Umbilical cord (tissue), 2 donors: ENCODE measurements around the gene AARSD1. TPM values are rescaled to one million over a fixed set of nuclear protein-coding genes. Genes with fewer than 3 reads are reported as not detected.
"Not testable (repeated sequence)": the region's sequence is repeated elsewhere in the genome, so short reads cannot be mapped to it uniquely, and the experiment has no call there.

Experiments
- DNase-seq: peaks from one replicate; pipeline ENCODE4 v3.0.0-alpha.2; 2015; ENCODE audit warnings: low spot score
- total RNA-seq: library from RNA; depleted of rRNA; stranded (reverse); fragments of >200 nt; gene quantifications from one replicate; pipeline ENCODE4 v1.2.3, GENCODE V29; 2014; ENCODE audit warnings: low replicate concordance; ENCODE audit not compliant: insufficient read depth

Gene AARSD1, protein sequence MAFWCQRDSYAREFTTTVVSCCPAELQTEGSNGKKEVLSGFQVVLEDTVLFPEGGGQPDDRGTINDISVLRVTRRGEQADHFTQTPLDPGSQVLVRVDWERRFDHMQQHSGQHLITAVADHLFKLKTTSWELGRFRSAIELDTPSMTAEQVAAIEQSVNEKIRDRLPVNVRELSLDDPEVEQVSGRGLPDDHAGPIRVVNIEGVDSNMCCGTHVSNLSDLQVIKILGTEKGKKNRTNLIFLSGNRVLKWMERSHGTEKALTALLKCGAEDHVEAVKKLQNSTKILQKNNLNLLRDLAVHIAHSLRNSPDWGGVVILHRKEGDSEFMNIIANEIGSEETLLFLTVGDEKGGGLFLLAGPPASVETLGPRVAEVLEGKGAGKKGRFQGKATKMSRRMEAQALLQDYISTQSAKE
- total RNA-seq, result 38.3 TPM

DNA sequence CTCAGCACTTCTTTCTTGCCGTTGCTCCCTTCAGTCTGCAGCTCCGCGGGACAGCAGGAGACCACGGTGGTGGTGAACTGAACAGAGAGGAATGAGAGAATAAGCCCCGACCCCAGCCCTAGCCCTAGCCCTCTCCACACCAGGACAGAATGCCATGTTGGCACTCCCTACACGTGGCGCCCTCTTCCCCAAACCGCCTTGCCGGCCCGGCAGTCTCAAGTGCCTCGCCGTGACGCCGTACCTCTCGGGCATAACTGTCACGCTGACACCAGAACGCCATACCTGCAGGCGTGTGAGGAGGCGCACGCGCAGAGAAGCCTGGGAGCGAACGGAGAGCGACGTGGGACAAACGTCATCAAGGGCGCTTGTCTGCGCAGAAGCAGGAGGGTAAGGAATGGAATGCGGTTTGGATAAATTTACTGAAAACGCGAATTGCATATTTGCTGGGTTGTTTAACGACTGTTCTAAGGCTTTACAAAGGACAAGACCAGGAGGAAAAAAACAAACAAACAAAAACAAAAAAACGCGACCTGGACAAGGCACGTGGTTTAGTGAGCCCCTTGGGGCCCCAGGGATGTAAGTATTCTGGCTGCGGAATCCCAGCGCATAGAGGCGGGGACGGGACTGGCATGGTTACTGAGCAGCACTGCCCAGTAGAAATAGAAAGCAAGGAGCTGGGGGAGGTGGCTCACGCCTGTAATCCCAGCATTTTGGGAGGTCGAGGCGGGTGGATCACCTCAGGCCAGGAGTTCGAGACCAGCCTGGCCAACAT, at the start of gene AARSD1:
TSS of gene AARSD1 (minus strand) at position 294 of the 772 bp plus-strand sequence. CDS start at position 280, 14 bp downstream.
- DNase-seq, result peak; percentile 97

DNA sequence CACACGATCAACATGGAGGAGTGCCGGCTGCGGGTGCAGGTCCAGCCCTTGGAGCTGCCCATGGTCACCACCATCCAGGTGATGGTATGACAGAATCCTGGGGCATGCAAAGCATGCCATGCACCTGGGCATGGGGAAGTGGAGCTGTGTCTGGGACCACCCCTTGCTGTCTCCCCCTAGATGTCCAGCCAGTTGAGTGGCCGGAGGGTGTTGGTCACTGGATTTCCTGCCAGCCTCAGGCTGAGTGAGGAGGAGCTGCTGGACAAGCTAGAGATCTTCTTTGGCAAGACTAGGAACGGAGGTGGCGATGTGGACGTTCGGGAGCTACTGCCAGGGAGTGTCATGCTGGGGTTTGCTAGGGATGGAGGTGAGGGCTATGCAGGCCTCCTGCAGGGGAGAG, 49.0 kb upstream of the AARSD1 start:
- no peak for DNase-seq

- DNase-seq, result no peak
Observed at GRCh38 chr17:43011728-43012472, 47.6 kb upstream of the AARSD1 start.

DNA sequence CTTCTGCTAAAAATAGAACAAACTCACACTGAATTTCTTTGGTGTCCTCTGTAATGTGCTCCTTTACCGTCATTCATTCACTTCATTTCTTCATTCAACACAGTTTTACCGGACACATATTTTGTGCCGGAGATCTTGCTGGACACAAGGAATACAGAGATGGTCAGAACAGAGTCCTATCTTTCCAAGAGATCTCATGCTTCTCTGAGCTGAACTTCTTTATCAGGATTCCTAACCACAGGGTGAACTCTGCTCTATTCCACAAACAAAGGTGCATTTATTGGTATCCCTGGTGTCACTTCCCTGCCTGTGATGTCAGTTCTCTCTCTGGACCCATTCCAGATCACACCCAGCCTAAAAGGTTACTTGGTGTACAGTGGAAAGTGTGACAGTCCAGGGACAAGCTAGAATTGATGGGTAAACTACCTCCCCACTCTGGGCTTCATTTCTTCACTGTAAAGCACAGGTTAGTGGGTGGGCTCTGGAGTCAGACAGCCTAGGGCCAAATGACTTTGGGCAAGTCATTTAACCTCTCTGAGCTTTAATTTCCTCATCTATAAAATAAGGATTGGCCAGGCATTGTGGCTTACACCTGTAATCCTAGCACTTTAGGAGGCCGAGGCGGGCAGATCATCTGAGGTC, 46.5 kb upstream of the AARSD1 start:
- no peak for DNase-seq

- DNase-seq, result peak; percentile 87
Observed at GRCh38 chr17:43006639-43007551, 42.6 kb upstream of the AARSD1 start, which contains the start of gene IFI35. Gene IFI35, plus strand, starts transcription at chr17:43006784. Its CDS starts 164 bp downstream, at chr17:43006948.

DNA sequence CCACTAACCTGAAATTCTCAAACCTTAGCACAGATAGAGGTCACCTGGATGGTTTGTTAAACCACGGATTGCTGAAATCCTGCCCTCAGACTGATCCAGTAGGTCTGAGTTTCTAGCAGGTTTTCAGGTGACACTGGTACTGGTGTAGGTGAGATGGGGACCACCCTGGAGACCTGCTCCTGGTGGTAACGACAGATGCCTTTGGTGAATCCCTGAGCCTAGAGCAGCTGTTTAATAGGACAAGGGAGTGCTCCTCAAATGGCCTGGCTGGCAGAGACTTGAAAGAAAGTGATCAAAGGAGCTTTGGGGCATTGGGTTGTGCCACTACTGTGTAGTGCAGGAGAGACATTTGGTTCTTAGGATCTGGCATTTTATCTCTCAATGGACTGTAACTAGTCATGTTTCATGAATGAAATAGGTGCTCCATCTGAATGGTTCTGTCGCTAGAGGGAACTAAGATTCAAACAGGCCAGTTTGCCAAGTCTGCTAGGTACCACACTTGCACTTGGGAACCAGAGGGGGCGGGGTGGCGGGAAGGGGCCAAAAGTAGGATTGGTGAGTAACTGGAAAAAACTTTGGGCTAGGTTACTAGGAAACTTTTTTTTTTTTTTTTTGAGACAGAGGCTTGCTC, 39.4 kb upstream of the AARSD1 start:
- no peak for DNase-seq

- DNase-seq, result not testable (repeated sequence)
Observed at GRCh38 chr17:43000894-43001293, 36.6 kb upstream of the AARSD1 start.

- no peak for DNase-seq
Observed at GRCh38 chr17:42999003-42999525, 34.8 kb upstream of the AARSD1 start.

GRCh38 chr17:42997984-42998938, 34.0 kb upstream of the AARSD1 start, which contains the start of gene RPL27:
Gene RPL27, plus strand, starts transcription at chr17:42998419. Its CDS starts 332 bp downstream, at chr17:42998751.
- DNase-seq, result peak; percentile 100

DNA sequence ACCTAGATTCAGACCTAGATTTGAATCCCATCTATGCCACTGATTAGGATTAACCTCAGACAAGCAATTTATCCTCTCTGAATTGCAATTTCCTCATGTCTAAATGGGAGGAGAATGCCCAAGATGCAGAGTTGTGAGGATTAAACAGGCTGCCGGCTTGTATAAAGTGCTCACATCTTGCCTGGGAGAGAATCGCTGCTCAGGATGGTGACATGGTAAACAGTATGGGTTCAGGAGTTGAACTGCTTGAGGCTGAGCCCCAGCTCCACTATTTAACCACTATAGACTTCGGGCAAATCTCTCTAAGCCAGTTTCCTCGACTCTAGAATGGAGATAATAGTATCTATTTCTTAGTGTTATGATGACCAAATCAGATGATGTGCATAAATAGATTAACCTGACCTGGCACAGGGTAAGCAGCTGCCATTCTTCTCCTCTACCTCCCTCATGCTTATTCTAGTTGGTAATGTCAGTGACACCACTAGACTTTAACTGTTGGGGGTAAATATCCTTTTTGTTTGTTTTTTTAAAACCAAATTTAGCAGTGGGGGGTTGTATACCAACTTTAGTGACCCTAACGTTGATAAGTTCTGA, 33.2 kb upstream of the AARSD1 start:
- no peak for DNase-seq

- not testable (repeated sequence) for DNase-seq
Observed at GRCh38 chr17:42993913-42994312, 29.7 kb upstream of the AARSD1 start.

DNA sequence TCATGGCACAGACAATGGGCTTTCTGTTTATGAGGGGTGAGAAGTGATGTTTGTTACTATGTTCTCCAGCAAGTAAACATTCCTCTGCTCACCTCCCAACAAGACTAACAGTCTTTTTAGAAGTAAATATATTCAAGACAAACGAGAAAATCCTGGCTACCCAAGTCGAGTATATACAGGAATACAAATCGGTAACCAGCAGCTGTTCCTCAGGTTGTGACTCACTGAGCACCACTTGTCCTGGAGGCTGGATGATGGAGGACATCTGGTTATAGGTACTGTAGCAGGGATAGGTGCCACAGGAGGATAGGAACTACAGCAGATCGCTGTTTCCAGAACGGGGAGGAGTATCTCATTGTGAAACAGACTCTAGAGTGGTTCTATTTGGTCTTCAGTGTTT, 28.6 kb upstream of the AARSD1 start:
- DNase-seq, result no peak

GRCh38 chr17:42991471-42991870, 27.2 kb upstream of the AARSD1 start:
- DNase-seq, result no peak

GRCh38 chr17:42989726-42990652, 25.7 kb upstream of the AARSD1 start:
- no peak for DNase-seq

GRCh38 chr17:42989141-42989540, 24.9 kb upstream of the AARSD1 start:
- no peak for DNase-seq

- peak; percentile 28 for DNase-seq
Observed at GRCh38 chr17:42985225-42985624, 21.0 kb upstream of the AARSD1 start.

DNA sequence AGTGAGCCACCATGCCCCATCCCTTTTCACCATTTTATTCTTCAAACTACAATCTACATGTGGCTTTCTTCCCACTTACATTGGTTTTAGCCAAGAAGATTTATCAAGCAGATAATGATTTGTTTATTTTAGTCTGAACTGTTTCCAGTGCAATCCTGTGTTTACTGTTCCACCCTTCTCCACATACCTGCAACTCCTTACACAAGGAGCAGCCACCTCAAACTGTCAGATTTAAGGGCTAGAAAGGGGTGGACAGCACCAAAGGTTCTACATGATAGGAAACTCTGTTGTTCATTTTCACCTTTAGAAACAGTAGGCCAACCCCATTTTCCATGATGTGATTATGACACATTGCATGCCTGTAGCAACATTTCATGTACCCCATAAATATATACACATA, 18.0 kb upstream of the AARSD1 start:
- no peak for DNase-seq
